Fibroblast of pulmonary artery (primary cell): ENCODE measurements around the gene TROAP.
"Not testable (repeated sequence)": the region's sequence is repeated elsewhere in the genome, so short reads cannot be mapped to it uniquely, and the experiment has no call there.

Experiments used
- DNase-seq: peaks from one replicate; pipeline ENCODE4 v3.0.0-alpha.2; 2010; ENCODE audit warnings: low read depth
- H3K4me3 ChIP-seq: replicated peaks from 2 replicates; pipeline ENCODE4 v1.5.1; 2011; ENCODE audit warnings: low read depth, mild to moderate bottlenecking, control low read depth, low read length, moderate library complexity
- CTCF ChIP-seq: IDR thresholded peaks from 2 replicates; pipeline ENCODE4 v1.5.1; 2011; ENCODE audit warnings: mild to moderate bottlenecking, control low read depth, low read length, inconsistent platforms; ENCODE audit errors: missing control alignments

The TROAP gene

GRCh38 chr12:49375406-49375805 is 52.4 kb downstream of the TROAP start:
- no peak for DNase-seq
- TF ChIP-seq CTCF: no peak
- H3K4me3 ChIP-seq: no peak overlapping the region

GRCh38 chr12:49377386-49377785 is 54.3 kb downstream of the TROAP start:
- no peak for TF ChIP-seq CTCF
- no peak overlapping the region for H3K4me3 ChIP-seq
- no peak for DNase-seq

GRCh38 chr12:49380184-49380583 is 57.1 kb downstream of the TROAP start:
- not testable (repeated sequence) for H3K4me3 ChIP-seq, DNase-seq
